IPS DF 6.9 (cell line): ENCODE results near the gene MNT.

Experiments
- DNase-seq: peaks from one replicate; pipeline ENCODE4 v3.0.0-alpha.2; 2013; ENCODE audit warnings: low read depth, low spot score
- H3K27ac ChIP-seq: one replicate; pipeline ENCODE4 v1.5.1; 2013; ENCODE audit warnings: low read length, control low read depth
- H3K27me3 ChIP-seq: 2 replicates; pipeline ENCODE4 v1.6.1; 2013; ENCODE audit warnings: mild to moderate bottlenecking, low read length; ENCODE audit not compliant: control insufficient read depth, insufficient read depth
- H3K36me3 ChIP-seq: 2 replicates; pipeline ENCODE4 v1.6.1; 2013; ENCODE audit warnings: low read length; ENCODE audit not compliant: control insufficient read depth, insufficient read depth
- H3K4me1 ChIP-seq: 2 replicates; pipeline ENCODE4 v1.6.1; 2013; ENCODE audit warnings: low read length; ENCODE audit not compliant: control insufficient read depth, insufficient read depth
- H3K4me3 ChIP-seq: 2 replicates; pipeline ENCODE4 v1.5.1; 2013; ENCODE audit warnings: mild to moderate bottlenecking, low read length
- H3K9me3 ChIP-seq: 2 replicates; pipeline ENCODE4 v1.6.1; 2013; ENCODE audit warnings: low read length, inconsistent platforms; ENCODE audit not compliant: control insufficient read depth, insufficient read depth
- WGBS: extraction: QIAGEN DNeasy Blood & Tissue Kit; methylation state at CpG from one replicate; pipeline ENCODE4 v1.1.7; 2013; ENCODE audit warnings: mixed read lengths, missing lambda C conversion rate; ENCODE audit not compliant: insufficient read length, insufficient coverage; 5-methylcytosine and 5-hydroxymethylcytosine counted together

Gene MNT

DNA sequence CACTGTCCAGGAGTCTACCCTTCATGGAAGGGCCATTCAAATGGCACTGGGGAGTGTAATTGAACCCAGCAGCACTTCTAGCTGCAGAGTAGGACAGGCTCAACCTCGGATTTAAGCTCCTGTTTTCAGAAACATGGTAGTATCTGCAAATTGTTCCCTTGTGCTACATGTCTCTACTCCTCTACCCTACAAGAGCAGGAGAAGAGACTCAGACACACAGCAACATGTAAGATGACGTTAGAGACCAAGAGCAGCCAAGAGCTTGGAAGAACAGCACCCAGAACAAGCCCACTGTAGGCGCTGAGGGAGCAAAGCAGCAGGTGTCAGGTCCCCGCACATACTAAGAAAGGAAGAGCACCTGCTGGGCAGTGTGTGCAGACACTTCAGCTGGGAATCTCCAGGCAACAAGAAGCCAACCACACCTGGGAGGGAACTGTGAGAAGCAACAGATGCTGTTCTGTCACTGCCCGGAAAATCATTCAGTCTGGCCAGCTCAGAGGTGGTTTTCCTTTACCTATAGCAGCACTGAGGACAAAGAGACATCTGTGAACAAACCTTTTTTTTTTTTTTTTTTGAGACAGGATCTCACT lies 35.6 kb upstream of the MNT start:
- Histone ChIP-seq H3K4me3 (no peak overlapping the region), H3K9me3 (no peaks in the 10 kb centered on the region), H3K36me3 (peaks cover 6% of the 10 kb centered on the region; the same call in 1 of the 2 replicates), H3K4me1 (peaks cover 8% of the 10 kb centered on the region), H3K27me3 (no peaks in the 10 kb centered on the region), H3K27ac (no peak overlapping the region)
- no CpG with 5 or more reads among the region's 5 CpGs for WGBS
- DNase-seq = no peak

DNA sequence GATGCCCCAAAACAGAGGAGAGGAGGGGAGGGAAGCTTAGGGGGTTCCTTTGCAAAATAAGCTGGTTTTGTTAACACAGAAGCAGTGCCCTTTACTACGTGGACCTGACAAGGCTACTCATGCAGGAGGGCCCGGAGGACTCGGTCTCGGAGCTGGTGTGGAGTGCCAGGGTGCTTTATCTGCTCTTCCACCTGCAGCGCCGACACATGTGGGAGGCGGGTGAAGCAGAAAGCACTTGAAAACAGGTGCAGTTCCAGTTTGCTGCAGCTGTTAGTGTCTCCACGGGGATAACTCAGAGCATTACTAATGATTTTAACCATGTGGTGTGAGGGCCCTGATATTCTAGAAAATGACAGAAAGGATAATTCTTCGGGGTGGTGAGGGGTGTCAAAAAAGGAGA lies 35.0 kb upstream of the MNT start:
- Histone ChIP-seq H3K27me3 (no peaks in the 10 kb centered on the region), H3K27ac (no peak overlapping the region), H3K36me3 (peaks cover 6% of the 10 kb centered on the region; the same call in 1 of the 2 replicates), H3K9me3 (no peaks in the 10 kb centered on the region), H3K4me3 (no peak overlapping the region), H3K4me1 (peaks cover 8% of the 10 kb centered on the region)
- no peak for DNase-seq
- no CpG with 5 or more reads among the region's 9 CpGs for WGBS

GRCh38 chr17:2435181-2435741 lies 34.4 kb upstream of the MNT start:
- no CpG with 5 or more reads among the region's 9 CpGs for WGBS
- Histone ChIP-seq H3K4me1 (peaks cover 8% of the 10 kb centered on the region), H3K4me3 (no peak overlapping the region), H3K27me3 (no peaks in the 10 kb centered on the region), H3K27ac (no peak overlapping the region), H3K36me3 (peaks cover 6% of the 10 kb centered on the region; the same call in 1 of the 2 replicates), H3K9me3 (no peaks in the 10 kb centered on the region)
- no peak for DNase-seq

- WGBS = no CpG with 5 or more reads among the region's 11 CpGs
- peaks cover 6% of the 10 kb centered on the region; the same call in 1 of the 2 replicates for H3K36me3 ChIP-seq
Observed at GRCh38 chr17:2433696-2434095, 32.8 kb upstream of the MNT start.

GRCh38 chr17:2427910-2428309 lies 27.1 kb upstream of the MNT start:
- no peaks in the 10 kb centered on the region for H3K36me3 ChIP-seq
- DNase-seq = no peak
- no peak overlapping the region for H3K27ac ChIP-seq
- no peaks in the 10 kb centered on the region for H3K9me3 ChIP-seq
- no peak overlapping the region for H3K4me3 ChIP-seq
- H3K27me3 ChIP-seq = no peaks in the 10 kb centered on the region
- H3K4me1 ChIP-seq = no peaks in the 10 kb centered on the region
- WGBS = no CpG with 5 or more reads among the region's 1 CpG

More at GRCh38 chr17:2433696-2434095, 32.8 kb upstream of the MNT start:
- H3K27ac ChIP-seq = no peak overlapping the region
- H3K9me3 ChIP-seq = no peaks in the 10 kb centered on the region
- no peak overlapping the region for H3K4me3 ChIP-seq
- no peak for DNase-seq
- no peaks in the 10 kb centered on the region for H3K27me3 ChIP-seq
- peaks cover 8% of the 10 kb centered on the region for H3K4me1 ChIP-seq

GRCh38 chr17:2427215-2427614 lies 26.4 kb upstream of the MNT start:
- Histone ChIP-seq H3K9me3 (no peaks in the 10 kb centered on the region), H3K27me3 (no peaks in the 10 kb centered on the region), H3K4me1 (no peaks in the 10 kb centered on the region), H3K4me3 (no peak overlapping the region), H3K27ac (no peak overlapping the region), H3K36me3 (no peaks in the 10 kb centered on the region)
- WGBS = no CpG with 5 or more reads among the region's 2 CpGs
- DNase-seq = no peak

GRCh38 chr17:2423271-2423670 lies 22.4 kb upstream of the MNT start:
- Histone ChIP-seq H3K36me3 (peaks cover 6% of the 10 kb centered on the region; the same call in 1 of the 2 replicates), H3K9me3 (no peaks in the 10 kb centered on the region), H3K27me3 (no peaks in the 10 kb centered on the region), H3K4me3 (no peak overlapping the region), H3K27ac (no peak overlapping the region), H3K4me1 (no peaks in the 10 kb centered on the region)
- no peak for DNase-seq
- WGBS = no CpG with 5 or more reads among the region's 6 CpGs

DNA sequence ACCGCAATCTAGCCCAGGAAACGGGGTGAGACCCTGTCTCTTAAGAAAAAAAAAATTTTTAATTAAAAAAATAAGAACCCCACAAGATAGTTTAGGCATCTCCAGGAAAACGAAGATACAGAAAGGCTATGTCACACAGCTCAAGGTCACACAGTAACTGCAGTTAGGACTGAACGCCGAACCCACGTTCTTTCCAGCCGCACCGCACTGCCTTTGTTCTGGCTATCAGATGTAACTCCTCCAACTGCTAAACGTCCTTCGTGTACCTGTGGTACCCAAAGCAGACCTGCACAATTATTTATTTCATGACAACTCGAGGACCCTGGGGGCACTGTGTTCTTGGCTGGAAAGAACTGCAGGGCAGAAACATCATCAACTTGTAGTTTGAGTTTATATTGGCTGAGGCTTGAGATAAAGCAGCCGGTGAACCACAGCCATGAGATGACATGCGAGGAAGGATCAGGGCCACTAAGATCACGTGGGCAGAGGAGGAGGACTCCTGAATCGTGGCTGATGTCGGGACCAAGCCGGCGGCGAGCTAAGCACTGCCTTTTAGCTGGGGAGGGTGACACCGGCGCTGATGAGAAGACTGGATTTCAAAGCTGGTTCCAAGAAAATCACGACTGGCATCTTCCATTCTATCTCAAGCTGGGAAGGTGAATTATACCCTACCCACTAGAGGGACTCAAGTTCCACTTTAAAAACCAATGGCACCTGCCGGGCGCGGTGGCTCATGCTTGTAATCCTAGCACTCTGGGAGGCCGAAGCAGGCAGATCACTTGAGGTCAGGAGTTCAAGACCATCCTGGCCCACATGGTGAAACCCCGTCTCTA lies 20.7 kb upstream of the MNT start:
- no peak for DNase-seq
- Histone ChIP-seq H3K27ac (no peak overlapping the region), H3K9me3 (no peaks in the 10 kb centered on the region), H3K4me1 (no peaks in the 10 kb centered on the region), H3K4me3 (no peak overlapping the region), H3K36me3 (peaks cover 6% of the 10 kb centered on the region; the same call in 1 of the 2 replicates), H3K27me3 (no peaks in the 10 kb centered on the region)
- WGBS = no CpG with 5 or more reads among the region's 27 CpGs

DNA sequence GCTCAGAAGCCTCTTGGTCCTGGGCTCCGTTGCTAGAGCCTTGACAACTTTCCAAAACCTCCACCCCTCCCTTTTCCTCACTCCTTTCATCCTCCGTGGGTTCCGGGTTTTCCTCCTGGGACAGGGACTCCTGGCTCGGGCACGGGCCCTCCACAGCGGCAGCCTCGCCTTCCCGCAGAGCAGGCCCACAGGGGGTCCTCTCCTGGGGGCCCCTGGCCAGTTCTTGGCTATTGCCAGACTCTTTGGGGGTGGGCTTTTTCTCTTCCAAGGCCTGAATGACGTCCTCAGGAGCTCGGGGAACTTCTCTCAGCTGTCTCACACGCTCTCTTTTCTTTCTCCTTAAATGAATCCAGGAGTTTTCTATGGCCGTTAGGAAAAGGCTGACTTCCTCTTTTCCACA lies 19.3 kb upstream of the MNT start:
- no peaks in the 10 kb centered on the region for H3K9me3 ChIP-seq
- H3K4me3 ChIP-seq = no peak overlapping the region
- no peak for DNase-seq
- H3K27me3 ChIP-seq = no peaks in the 10 kb centered on the region
- no CpG with 5 or more reads among the region's 12 CpGs for WGBS
- no peak overlapping the region for H3K27ac ChIP-seq
- H3K36me3 ChIP-seq = peaks cover 6% of the 10 kb centered on the region; the same call in 1 of the 2 replicates
- no peaks in the 10 kb centered on the region for H3K4me1 ChIP-seq

GRCh38 chr17:2419486-2419885 lies 18.6 kb upstream of the MNT start:
- Histone ChIP-seq H3K4me1 (no peaks in the 10 kb centered on the region), H3K36me3 (peaks cover 6% of the 10 kb centered on the region; the same call in 1 of the 2 replicates), H3K27me3 (no peaks in the 10 kb centered on the region), H3K4me3 (no peak overlapping the region), H3K9me3 (no peaks in the 10 kb centered on the region), H3K27ac (no peak overlapping the region)
- DNase-seq = no peak
- WGBS = no CpG with 5 or more reads among the region's 6 CpGs
